Suprapubic skin (tissue), 4 donors: Measurements from ENCODE around the gene TYW5.

Source experiments
- CTCF ChIP-seq, 2 donors: fragments of 200-600 bp in 1 of 2; fragments of 450-650 bp in 1 of 2; sonication (generic) in 1 of 2; IDR thresholded peaks; one replicate each; pipeline ENCODE4 v1.5.1; 2016 to 2019; ENCODE audit warnings: antibody characterized with exemption in 2 of 2, mild to moderate bottlenecking in 1 of 2, moderate library complexity in 1 of 2
- EP300 ChIP-seq: sonication (generic); formaldehyde crosslinking; IDR thresholded peaks from one replicate; pipeline ENCODE4 v1.6.1; 2017; ENCODE audit warnings: antibody characterized with exemption
- POLR2A ChIP-seq, 2 donors: fragments of 450-650 bp; IDR thresholded peaks; one replicate each; pipeline ENCODE4 v1.6.1; 2017; ENCODE audit warnings: antibody characterized with exemption in 2 of 2, mild to moderate bottlenecking in 2 of 2, moderate library complexity in 2 of 2
- POLR2AphosphoS5 ChIP-seq, 3 donors: sonication (generic); formaldehyde crosslinking; IDR thresholded peaks; one replicate each; pipeline ENCODE4 v1.6.1; 2017; ENCODE audit warnings: antibody characterized with exemption in 3 of 3

GRCh38 chr2:199966405-199966804 lies 11.1 kb upstream of the TYW5 start:
- no peak for TF ChIP-seq EP300
- no peak for TF ChIP-seq CTCF (IDR thresholded peaks at IDR 0.05)
- TF ChIP-seq POLR2AphosphoS5 (IDR thresholded peaks at IDR 0.05), result no peak
- no peak for TF ChIP-seq POLR2A (IDR thresholded peaks at IDR 0.05)
